ENCODE results near the gene MOB2. TPM values are rescaled to one million over a fixed set of nuclear protein-coding genes. Genes with fewer than 3 reads are reported as not detected.

MOB2 gene
- total and polyA plus RNA-seq, 12 donors: 25.2 to 59.1 (median 45.2) TPM

DNA sequence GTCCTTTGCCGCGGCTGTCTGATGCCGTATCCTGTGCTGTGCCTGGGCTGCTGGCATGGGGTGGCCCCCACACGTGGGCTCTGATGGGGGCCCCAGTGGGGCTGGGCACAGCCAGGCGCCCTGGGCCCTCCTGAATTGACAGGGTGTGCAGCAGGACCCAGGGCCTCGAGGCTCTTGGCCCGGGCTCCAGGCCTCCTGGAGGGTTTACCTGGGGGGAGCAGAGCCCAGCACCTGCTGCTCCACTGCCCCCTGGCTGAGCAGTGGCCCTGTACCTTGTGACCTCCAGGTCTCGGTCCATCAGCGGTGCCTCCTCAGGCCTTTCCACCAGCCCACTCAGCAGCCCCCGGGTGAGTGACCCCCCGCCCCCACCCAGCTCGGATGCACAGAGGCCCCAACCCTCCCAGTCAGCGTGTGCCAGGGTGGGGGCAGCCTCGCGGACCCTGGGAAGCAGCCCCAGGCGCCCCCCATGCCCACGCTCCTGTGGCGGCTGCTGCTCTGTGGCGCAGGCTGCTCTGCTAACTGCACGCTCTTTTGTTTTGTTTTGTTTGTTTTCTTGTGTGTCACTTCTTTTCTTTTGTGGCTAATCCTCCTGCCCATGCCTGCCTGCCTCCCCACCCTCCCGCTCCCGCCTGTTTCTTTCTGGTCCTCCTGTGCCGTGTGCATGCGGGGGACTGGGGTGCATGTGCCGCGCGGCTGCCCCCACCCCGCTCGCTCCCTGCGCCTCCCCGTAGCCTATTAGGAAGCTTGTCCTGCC lies 36.9 kb downstream of the MOB2 start:
- Histone ChIP-seq H3K27me3 (peaks cover 0 to 30% (median 2%) of the 10 kb centered on the region in 7 donors), H3K4me3 (no peak overlapping the region), H3K27ac (no peak overlapping the region), H3K36me3 (no peaks in the 10 kb centered on the region), H3K9me3 (no peaks in the 10 kb centered on the region), H3K4me1 (peaks cover 0 to 11% (median 7%) of the 10 kb centered on the region in 9 donors)
- DNase-seq: no peak
- WGBS, 2 donors: 76 to 80% methylated on average over 31 of the region's 31 CpGs
- no peak for ATAC-seq
- intact Hi-C loops (cut with DNase I): loop anchor here in 5 of 10 donors (5.0 to 10.0 kb wide), 3 partner anchors 63 to 68 kb away; no protein-coding TSS in a partner anchor
- TF ChIP-seq, protein P1, sequence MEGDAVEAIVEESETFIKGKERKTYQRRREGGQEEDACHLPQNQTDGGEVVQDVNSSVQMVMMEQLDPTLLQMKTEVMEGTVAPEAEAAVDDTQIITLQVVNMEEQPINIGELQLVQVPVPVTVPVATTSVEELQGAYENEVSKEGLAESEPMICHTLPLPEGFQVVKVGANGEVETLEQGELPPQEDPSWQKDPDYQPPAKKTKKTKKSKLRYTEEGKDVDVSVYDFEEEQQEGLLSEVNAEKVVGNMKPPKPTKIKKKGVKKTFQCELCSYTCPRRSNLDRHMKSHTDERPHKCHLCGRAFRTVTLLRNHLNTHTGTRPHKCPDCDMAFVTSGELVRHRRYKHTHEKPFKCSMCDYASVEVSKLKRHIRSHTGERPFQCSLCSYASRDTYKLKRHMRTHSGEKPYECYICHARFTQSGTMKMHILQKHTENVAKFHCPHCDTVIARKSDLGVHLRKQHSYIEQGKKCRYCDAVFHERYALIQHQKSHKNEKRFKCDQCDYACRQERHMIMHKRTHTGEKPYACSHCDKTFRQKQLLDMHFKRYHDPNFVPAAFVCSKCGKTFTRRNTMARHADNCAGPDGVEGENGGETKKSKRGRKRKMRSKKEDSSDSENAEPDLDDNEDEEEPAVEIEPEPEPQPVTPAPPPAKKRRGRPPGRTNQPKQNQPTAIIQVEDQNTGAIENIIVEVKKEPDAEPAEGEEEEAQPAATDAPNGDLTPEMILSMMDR (IDR thresholded peaks at IDR 0.05): no peak

DNA sequence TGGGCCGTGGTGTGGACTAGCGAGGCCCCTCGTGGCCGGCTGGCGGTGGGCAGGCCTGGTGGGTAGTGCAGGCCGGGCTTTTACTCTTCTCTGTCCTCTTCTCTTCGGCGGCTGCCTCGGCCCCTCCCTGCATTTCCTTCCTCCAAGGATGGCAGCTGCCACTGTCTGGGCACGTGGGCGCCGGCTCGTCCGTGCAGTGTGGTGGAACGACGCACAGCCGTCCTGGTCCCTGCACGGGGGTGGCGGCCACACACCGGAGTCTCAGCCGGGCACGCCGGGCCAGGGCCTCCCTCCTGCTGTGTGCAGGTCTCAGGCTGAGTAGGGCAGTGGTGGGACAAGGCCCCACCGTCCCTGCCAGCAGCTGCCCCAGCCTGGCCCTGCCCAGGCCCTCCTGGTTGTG lies 37.7 kb downstream of the MOB2 start:
- 72 to 81% methylated on average over 24 of the region's 24 CpGs for WGBS, 2 donors
- ATAC-seq (no peak), DNase-seq (no peak)
- H3K27ac ChIP-seq: no peak overlapping the region
- no peak overlapping the region for H3K4me3 ChIP-seq
- peaks cover 0 to 11% (median 7%) of the 10 kb centered on the region in 9 donors for H3K4me1 ChIP-seq
- intact Hi-C loops (cut with DNase I): no loop called here
- H3K27me3 ChIP-seq: peaks cover 0 to 30% (median 2%) of the 10 kb centered on the region in 7 donors
- no peaks in the 10 kb centered on the region for H3K36me3 ChIP-seq
- TF ChIP-seq, protein P1 (IDR thresholded peaks at IDR 0.05): no peak
- H3K9me3 ChIP-seq: no peaks in the 10 kb centered on the region

- no peak for ATAC-seq
- DNase-seq: no peak
- intact Hi-C loops (cut with DNase I): no loop called here
Observed at GRCh38 chr11:1447845-1448825, 38.4 kb downstream of the MOB2 start.

DNA sequence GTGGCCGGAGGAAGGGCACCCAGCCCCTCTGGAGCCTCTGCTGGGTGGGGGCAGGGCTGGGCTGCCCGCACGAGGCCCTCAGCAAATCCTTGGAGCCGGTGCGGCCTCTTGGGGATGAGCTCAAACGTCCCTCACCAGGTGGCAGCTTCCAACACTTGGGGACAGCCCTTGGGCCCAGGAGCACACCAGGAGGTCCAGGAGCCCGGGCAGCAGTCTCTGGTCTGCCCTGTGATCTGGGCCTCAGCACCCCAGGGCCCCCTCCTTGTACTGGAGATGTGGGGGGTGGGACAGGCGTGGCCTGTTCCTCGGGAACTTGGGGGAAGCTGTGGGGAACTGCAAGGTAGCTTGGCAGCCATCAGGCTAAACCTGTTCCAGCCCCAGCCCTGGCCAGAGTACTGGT lies 40.0 kb downstream of the MOB2 start:
- WGBS, 2 donors: 76 to 82% methylated on average over 9 of the region's 9 CpGs
- Histone ChIP-seq H3K27ac (no peak overlapping the region), H3K9me3 (no peaks in the 10 kb centered on the region), H3K4me3 (no peak overlapping the region), H3K27me3 (peaks cover 0 to 30% (median 2%) of the 10 kb centered on the region in 7 donors), H3K36me3 (no peaks in the 10 kb centered on the region), H3K4me1 (no peaks in the 10 kb centered on the region)
- DNase-seq (no peak), ATAC-seq (no peak)
- intact Hi-C loops (cut with DNase I): no loop called here
- TF ChIP-seq, protein P1 (IDR thresholded peaks at IDR 0.05): no peak

More at GRCh38 chr11:1447845-1448825, 38.4 kb downstream of the MOB2 start:
- Histone ChIP-seq H3K9me3 (no peaks in the 10 kb centered on the region), H3K27ac (no peak overlapping the region), H3K4me1 (peaks cover 0 to 6% (median 4%) of the 10 kb centered on the region in 9 donors), H3K36me3 (no peaks in the 10 kb centered on the region), H3K4me3 (no peak overlapping the region), H3K27me3 (peaks cover 0 to 30% (median 2%) of the 10 kb centered on the region in 7 donors)
- TF ChIP-seq, protein P1 (IDR thresholded peaks at IDR 0.05): no peak
- WGBS, 2 donors: 85 to 86% methylated on average over 38 to 49 of the region's 49 CpGs

Data from heart right ventricle (tissue), 16 donors.